H9 (cell line): ENCODE measurements around the gene CLDN2. TPM values are rescaled to one million over a fixed set of nuclear protein-coding genes. Genes with fewer than 3 reads are reported as not detected.

Source experiments
- DNase-seq: peaks from one replicate; pipeline ENCODE4 v3.0.0-alpha.2; 2017
- H2AFZ ChIP-seq: one replicate; pipeline ENCODE4 v1.6.1; 2013; ENCODE audit warnings: mild to moderate bottlenecking, low read length, control low read depth, moderate library complexity
- H2AK5ac ChIP-seq: 2 replicates; pipeline ENCODE4 v1.6.1; 2013; ENCODE audit warnings: low read length, control low read depth, mixed read lengths; ENCODE audit not compliant: insufficient read length
- H2BK120ac ChIP-seq: one replicate; pipeline ENCODE4 v1.6.1; 2013; ENCODE audit warnings: low read depth, mild to moderate bottlenecking, low read length, control low read depth, inconsistent platforms; ENCODE audit not compliant: poor library complexity, severe bottlenecking
- H2BK12ac ChIP-seq: 2 replicates; pipeline ENCODE4 v1.6.1; 2013; ENCODE audit warnings: low read length, control low read depth, mixed read lengths, low read depth; ENCODE audit not compliant: insufficient read length
- H2BK15ac ChIP-seq: 2 replicates; pipeline ENCODE4 v1.6.1; 2013; ENCODE audit warnings: low read depth, low read length, control low read depth
- H2BK20ac ChIP-seq: one replicate; pipeline ENCODE4 v1.6.1; 2013; ENCODE audit warnings: low read depth, mild to moderate bottlenecking, low read length, control low read depth, inconsistent platforms; ENCODE audit not compliant: poor library complexity, severe bottlenecking
- H2BK5ac ChIP-seq: 2 replicates; pipeline ENCODE4 v1.6.1; 2013; ENCODE audit warnings: low read length, control low read depth, mixed read lengths; ENCODE audit not compliant: insufficient read length
- H3K14ac ChIP-seq: 2 replicates; pipeline ENCODE4 v1.6.1; 2013; ENCODE audit warnings: low read length, control low read depth; ENCODE audit not compliant: insufficient read depth
- H3K18ac ChIP-seq: 2 replicates; pipeline ENCODE4 v1.6.1; 2013; ENCODE audit warnings: low read depth, mild to moderate bottlenecking, mixed read lengths, low read length, control low read depth; ENCODE audit not compliant: insufficient read length
- H3K23ac ChIP-seq: 2 replicates; pipeline ENCODE4 v1.6.1; 2013; ENCODE audit warnings: low read length, control low read depth, mixed read lengths, low read depth; ENCODE audit not compliant: insufficient read length
- H3K23me2 ChIP-seq: 2 replicates; pipeline ENCODE4 v1.6.1; 2013; ENCODE audit warnings: low read depth, mild to moderate bottlenecking, mixed read lengths, low read length, control low read depth; ENCODE audit not compliant: insufficient read length, poor library complexity, severe bottlenecking
- H3K27ac ChIP-seq: 2 replicates; pipeline ENCODE4 v1.5.1; 2013; ENCODE audit warnings: low read length, control low read depth, mixed read lengths, low read depth; ENCODE audit not compliant: insufficient read length
- H3K27me3 ChIP-seq: 2 replicates; pipeline ENCODE4 v1.6.1; 2013; ENCODE audit warnings: low read length, control low read depth, inconsistent platforms; ENCODE audit not compliant: insufficient read depth
- H3K4ac ChIP-seq: 2 replicates; pipeline ENCODE4 v1.6.1; 2013; ENCODE audit warnings: low read depth, mild to moderate bottlenecking, control low read depth, inconsistent platforms, low read length, moderate library complexity
- H3K4me1 ChIP-seq: 2 replicates; pipeline ENCODE4 v1.6.1; 2013; ENCODE audit warnings: low read length, control low read depth, inconsistent platforms; ENCODE audit not compliant: insufficient read depth
- H3K4me2 ChIP-seq: 2 replicates; pipeline ENCODE4 v1.6.1; 2013; ENCODE audit warnings: low read length, control low read depth, mixed read lengths; ENCODE audit not compliant: insufficient read length, insufficient read depth
- H3K56ac ChIP-seq: 2 replicates; pipeline ENCODE4 v1.6.1; 2013; ENCODE audit warnings: low read depth, mild to moderate bottlenecking, mixed read lengths, low read length, control low read depth; ENCODE audit not compliant: insufficient read length
- H3K79me1 ChIP-seq: 2 replicates; pipeline ENCODE4 v1.6.1; 2013; ENCODE audit warnings: low read depth, mild to moderate bottlenecking, moderate library complexity, low read length, control low read depth, inconsistent platforms; ENCODE audit not compliant: insufficient read depth, poor library complexity, severe bottlenecking
- H3K79me2 ChIP-seq: 2 replicates; pipeline ENCODE4 v1.6.1; 2013; ENCODE audit warnings: low read length, control low read depth, inconsistent platforms; ENCODE audit not compliant: insufficient read depth
- H3K9ac ChIP-seq: 2 replicates; pipeline ENCODE4 v1.6.1; 2013; ENCODE audit warnings: low read length, control low read depth, mixed read lengths; ENCODE audit not compliant: insufficient read length; ENCODE audit errors: extremely low read depth
- H3K9me3 ChIP-seq: one replicate; pipeline ENCODE4 v1.6.1; 2013; ENCODE audit warnings: low read depth, low read length, inconsistent platforms; ENCODE audit not compliant: control insufficient read depth
- H3T11ph ChIP-seq: one replicate; pipeline ENCODE4 v1.6.1; 2013; ENCODE audit warnings: mild to moderate bottlenecking, low read length, control low read depth, inconsistent platforms
- H4K20me1 ChIP-seq: one replicate; pipeline ENCODE4 v1.6.1; 2013; ENCODE audit not compliant: control insufficient read depth, insufficient read length, insufficient read depth
- H4K5ac ChIP-seq: 2 replicates; pipeline ENCODE4 v1.6.1; 2013; ENCODE audit warnings: low read depth, mild to moderate bottlenecking, mixed read lengths, low read length, control low read depth; ENCODE audit not compliant: insufficient read length
- H4K8ac ChIP-seq: replicated peaks from 2 replicates; pipeline ENCODE4 v1.6.1; 2013; ENCODE audit warnings: low read length, control low read depth, mixed read lengths, low read depth; ENCODE audit not compliant: insufficient read length
- H4K91ac ChIP-seq: 2 replicates; pipeline ENCODE4 v1.6.1; 2013; ENCODE audit warnings: low read depth, mild to moderate bottlenecking, moderate library complexity, mixed read lengths, low read length, control low read depth; ENCODE audit not compliant: insufficient read length
- H3K27ac Mint-ChIP-seq, 3 experiments: 2 replicates in 2 of 3; 3 replicates in 1 of 3; pipeline ENCODE4 v1.8.0; 2020 to 2021; ENCODE audit warnings: mixed read lengths in 3 of 3, mild to moderate bottlenecking in 1 of 3, moderate library complexity in 1 of 3
- H3K27me3 Mint-ChIP-seq: 2 replicates; pipeline ENCODE4 v1.8.0; 2021; ENCODE audit warnings: low read depth, mild to moderate bottlenecking, moderate library complexity, mixed read lengths
- H3K36me3 Mint-ChIP-seq, 3 experiments: 2 replicates in 2 of 3; 3 replicates in 1 of 3; pipeline ENCODE4 v1.8.0; 2020 to 2021; ENCODE audit warnings: low read depth in 3 of 3, mixed read lengths in 3 of 3; ENCODE audit not compliant: insufficient read depth in 1 of 3
- H3K4me1 Mint-ChIP-seq, 2 experiments: 2 replicates each; pipeline ENCODE4 v1.8.0; 2020; ENCODE audit warnings: mixed read lengths in 2 of 2
- H3K4me3 Mint-ChIP-seq, 2 experiments: 2 replicates in 1 of 2; 3 replicates in 1 of 2; pipeline ENCODE4 v1.8.0; 2020 to 2021; ENCODE audit warnings: mild to moderate bottlenecking in 2 of 2, mixed read lengths in 2 of 2, moderate library complexity in 1 of 2
- H3K9me3 Mint-ChIP-seq, 2 experiments: 2 replicates in 1 of 2; 3 replicates in 1 of 2; pipeline ENCODE4 v1.8.0; 2020; ENCODE audit warnings: mild to moderate bottlenecking in 2 of 2, mixed read lengths in 2 of 2, moderate library complexity in 1 of 2
- CTCF ChIP-seq: fragments of 200-600 bp; sonication (generic); conservative IDR thresholded peaks from 3 replicates; pipeline ENCODE4 v1.8.0; 2021; ENCODE audit warnings: antibody characterized with exemption, mild to moderate bottlenecking
- WGBS: extraction: QIAGEN DNeasy Blood & Tissue Kit; methylation state at CpG from one replicate; pipeline ENCODE4 v1.1.7; 2013; ENCODE audit warnings: missing lambda C conversion rate, low lambda C conversion rate, mixed read lengths; ENCODE audit not compliant: insufficient read length; ENCODE audit errors: extremely low coverage; 5-methylcytosine and 5-hydroxymethylcytosine counted together
- total RNA-seq: library from RNA; stranded (reverse); gene quantifications from 2 replicates; pipeline ENCODE4 v1.2.1, GENCODE V29; 2021

The CLDN2 gene
- total RNA-seq, 1 experiment from 2014 or later, result not detected

GRCh38 chrX:106921637-106922036, 1.4 kb downstream of the CLDN2 start:
- Histone ChIP-seq H2AK5ac (no peak overlapping the region), H4K20me1 (no peaks in the 10 kb centered on the region), H3K18ac (no peak overlapping the region), H3K23me2 (no peaks in the 10 kb centered on the region), H3K14ac (no peak overlapping the region), H2BK20ac (no peak overlapping the region), H4K8ac (no peak overlapping the region), H2AFZ (no peak overlapping the region), H3K27me3 (no peaks in the 10 kb centered on the region), H3K23ac (no peak overlapping the region), H3K79me1 (no peaks in the 10 kb centered on the region), H3K56ac (no peak overlapping the region), H3K4me1 (no peaks in the 10 kb centered on the region; the same call in 1 of the 2 replicates), H3K27ac (no peak overlapping the region), H3K9me3 (no peaks in the 10 kb centered on the region), H2BK5ac (no peak overlapping the region), H2BK120ac (no peak overlapping the region), H2BK12ac (no peak overlapping the region), H4K5ac (no peak overlapping the region), H2BK15ac (no peak overlapping the region), H3K4me2 (no peak overlapping the region), H3T11ph (no peak overlapping the region), H4K91ac (no peak overlapping the region), H3K9ac (no peak overlapping the region), H3K4ac (no peak overlapping the region), H3K79me2 (no peaks in the 10 kb centered on the region)
- Mint-ChIP-seq H3K9me3 (peaks cover 0 to 19% of the 10 kb centered on the region in 2 experiments; a peak in 2 of 5 replicates), H3K27me3 (peaks cover 5% of the 10 kb centered on the region), H3K27ac (no peak overlapping the region), H3K36me3 (no peaks in the 10 kb centered on the region), H3K4me1 (peaks cover 13 to 15% of the 10 kb centered on the region in 2 experiments; a peak in 3 of 4 replicates), H3K4me3 (no peak overlapping the region)
- no CpG with 5 or more reads among the region's 2 CpGs for WGBS
- DNase-seq, result no peak
- no peak for TF ChIP-seq CTCF
